PC-9 (cell line): ENCODE measurements around the gene CEP63. TPM values are rescaled to one million over a fixed set of nuclear protein-coding genes. Genes with fewer than 3 reads are reported as not detected.

ENCODE experiments used
- BruUV-seq: library from RNA; stranded (reverse); fragments of 400-500 nt; replicated peaks from 2 replicates; lab custom pipeline; 2021; lab: Mats Ljungman, UMichigan
- CTCF ChIA-PET: fragments of 300-600 bp; sonication (Branson Sonifier 250); formaldehyde crosslinking; loops from one replicate; lab custom pipeline; 2022; ENCODE audit warnings: antibody characterized with exemption; lab: Charles Lee
- POLR2A ChIA-PET: fragments of 300-600 bp; sonication (Branson Sonifier 250); formaldehyde crosslinking; loops from one replicate; lab custom pipeline; 2022; ENCODE audit warnings: antibody characterized with exemption; ENCODE audit not compliant: unreplicated experiment; lab: Charles Lee
- DNase-seq, 2 experiments: peaks; one replicate each; pipeline versions ENCODE4 v3.0.0 to v3.0.0-alpha.2; 2015 to 2022; ENCODE audit warnings: mixed read lengths in 1 of 2
- H2AFZ ChIP-seq: fragments of 200-600 bp; sonication (generic); 2 replicates; pipeline ENCODE4 v1.8.1; 2017; ENCODE audit warnings: antibody characterized with exemption
- H3F3A ChIP-seq: fragments of 200-600 bp; sonication (generic); 2 replicates; pipeline ENCODE4 v1.8.1; 2017; ENCODE audit warnings: antibody characterized with exemption, mild to moderate bottlenecking, low read depth; ENCODE audit not compliant: insufficient read depth
- H3K27ac ChIP-seq: fragments of 200-600 bp; sonication (generic); 2 replicates; pipeline ENCODE4 v1.6.1; 2016; ENCODE audit warnings: mixed run types
- H3K27me3 ChIP-seq: fragments of 200-600 bp; sonication (generic); 2 replicates; pipeline ENCODE4 v1.6.1; 2016; ENCODE audit warnings: low read depth, mixed run types; ENCODE audit not compliant: insufficient read depth
- H3K36me3 ChIP-seq: fragments of 200-600 bp; sonication (generic); 2 replicates; pipeline ENCODE4 v1.6.1; 2016; ENCODE audit warnings: low read depth, mixed run types
- H3K4me1 ChIP-seq: fragments of 200-600 bp; sonication (generic); replicated peaks from 2 replicates; pipeline ENCODE4 v1.6.1; 2016; ENCODE audit warnings: mixed run types; ENCODE audit not compliant: insufficient read depth
- H3K4me2 ChIP-seq: fragments of 200-600 bp; sonication (generic); 2 replicates; pipeline ENCODE4 v1.6.1; 2017; ENCODE audit warnings: mixed run types
- H3K4me3 ChIP-seq: fragments of 200-600 bp; sonication (generic); 2 replicates; pipeline ENCODE4 v1.6.1; 2016; ENCODE audit warnings: mixed run types
- H3K79me2 ChIP-seq: fragments of 200-600 bp; sonication (generic); 2 replicates; pipeline ENCODE4 v1.6.1; 2017; ENCODE audit warnings: low read depth, mixed run types
- H3K9me2 ChIP-seq: fragments of 200-600 bp; sonication (generic); 2 replicates; pipeline ENCODE4 v1.8.1; 2017; ENCODE audit warnings: mild to moderate bottlenecking; ENCODE audit not compliant: insufficient read depth
- H3K9me3 ChIP-seq: fragments of 200-600 bp; sonication (generic); 2 replicates; pipeline ENCODE4 v1.8.1; 2016; ENCODE audit warnings: low read depth; ENCODE audit not compliant: insufficient read depth
- H4K20me1 ChIP-seq: fragments of 200-600 bp; sonication (generic); 2 replicates; pipeline ENCODE4 v1.8.1; 2017; ENCODE audit not compliant: insufficient read depth
- EZH2 ChIP-seq: fragments of 200-600 bp; sonication (generic); IDR thresholded peaks from 2 replicates; pipeline ENCODE4 v1.8.0; 2017; ENCODE audit warnings: antibody characterized with exemption, low read depth
- intact Hi-C: fragments of 100-400 bp; cut with micrococcal nuclease; formaldehyde crosslinking; loops from one replicate; pipeline ENCODE4 v1.10.0; 2022; ENCODE audit not compliant: unreplicated experiment
- total RNA-seq: library from RNA; stranded (reverse); gene quantifications from 2 replicates; pipeline ENCODE4 v1.2.3, GENCODE V29; 2021
- TF ChIP-seq, protein P1 (sequence below): fragments of 200-600 bp; sonication (generic); conservative IDR thresholded peaks from 2 replicates; pipeline ENCODE4 v1.6.1; 2017; ENCODE audit warnings: mixed run types, antibody characterized with exemption, mild to moderate bottlenecking, moderate library complexity

The CEP63 gene
- total RNA-seq, 1 experiment from 2014 or later: 31.5 TPM

DNA sequence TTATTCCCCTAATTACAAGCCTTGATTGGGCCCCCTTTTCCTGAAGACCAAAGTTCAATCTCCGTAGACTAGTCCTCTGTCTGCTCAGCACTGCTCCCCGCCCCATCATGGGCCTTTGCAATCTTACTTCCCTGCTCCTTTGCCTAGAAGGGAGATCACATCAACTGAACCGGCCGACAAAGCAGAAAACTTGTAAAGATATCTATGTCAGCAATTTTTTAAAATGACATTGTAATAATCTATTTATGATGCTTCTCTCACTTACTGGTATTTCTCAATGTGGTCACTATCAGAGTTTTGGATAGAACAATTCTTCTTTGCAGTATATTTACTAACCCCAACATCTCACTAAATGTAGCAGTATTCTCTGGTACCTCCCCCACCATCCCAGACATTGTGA, 17.3 kb upstream of the CEP63 start:
- no peaks in the 10 kb centered on the region for H3K79me2 ChIP-seq
- H3K27me3 ChIP-seq: no peaks in the 10 kb centered on the region
- H3K4me2 ChIP-seq: no peak overlapping the region
- BruUV-seq: no TSS peak
- no peak overlapping the region for H3K27ac ChIP-seq
- peaks cover 20% of the 10 kb centered on the region; the same call in 1 of the 2 replicates for H3F3A ChIP-seq
- TF ChIP-seq, protein P1, sequence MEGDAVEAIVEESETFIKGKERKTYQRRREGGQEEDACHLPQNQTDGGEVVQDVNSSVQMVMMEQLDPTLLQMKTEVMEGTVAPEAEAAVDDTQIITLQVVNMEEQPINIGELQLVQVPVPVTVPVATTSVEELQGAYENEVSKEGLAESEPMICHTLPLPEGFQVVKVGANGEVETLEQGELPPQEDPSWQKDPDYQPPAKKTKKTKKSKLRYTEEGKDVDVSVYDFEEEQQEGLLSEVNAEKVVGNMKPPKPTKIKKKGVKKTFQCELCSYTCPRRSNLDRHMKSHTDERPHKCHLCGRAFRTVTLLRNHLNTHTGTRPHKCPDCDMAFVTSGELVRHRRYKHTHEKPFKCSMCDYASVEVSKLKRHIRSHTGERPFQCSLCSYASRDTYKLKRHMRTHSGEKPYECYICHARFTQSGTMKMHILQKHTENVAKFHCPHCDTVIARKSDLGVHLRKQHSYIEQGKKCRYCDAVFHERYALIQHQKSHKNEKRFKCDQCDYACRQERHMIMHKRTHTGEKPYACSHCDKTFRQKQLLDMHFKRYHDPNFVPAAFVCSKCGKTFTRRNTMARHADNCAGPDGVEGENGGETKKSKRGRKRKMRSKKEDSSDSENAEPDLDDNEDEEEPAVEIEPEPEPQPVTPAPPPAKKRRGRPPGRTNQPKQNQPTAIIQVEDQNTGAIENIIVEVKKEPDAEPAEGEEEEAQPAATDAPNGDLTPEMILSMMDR: no peak
- TF ChIP-seq EZH2: no peak
- H3K9me3 ChIP-seq: no peaks in the 10 kb centered on the region
- CTCF ChIA-PET: no interaction called here
- H3K9me2 ChIP-seq: no peaks in the 10 kb centered on the region
- no peaks in the 10 kb centered on the region for H3K36me3 ChIP-seq
- DNase-seq: no peak
- H3K4me3 ChIP-seq: no peak overlapping the region
- no peaks in the 10 kb centered on the region for H4K20me1 ChIP-seq
- peaks cover 38% of the 10 kb centered on the region for H3K4me1 ChIP-seq
- POLR2A ChIA-PET: no interaction called here
- no peak overlapping the region for H2AFZ ChIP-seq
- intact Hi-C loops: no loop called here

DNA sequence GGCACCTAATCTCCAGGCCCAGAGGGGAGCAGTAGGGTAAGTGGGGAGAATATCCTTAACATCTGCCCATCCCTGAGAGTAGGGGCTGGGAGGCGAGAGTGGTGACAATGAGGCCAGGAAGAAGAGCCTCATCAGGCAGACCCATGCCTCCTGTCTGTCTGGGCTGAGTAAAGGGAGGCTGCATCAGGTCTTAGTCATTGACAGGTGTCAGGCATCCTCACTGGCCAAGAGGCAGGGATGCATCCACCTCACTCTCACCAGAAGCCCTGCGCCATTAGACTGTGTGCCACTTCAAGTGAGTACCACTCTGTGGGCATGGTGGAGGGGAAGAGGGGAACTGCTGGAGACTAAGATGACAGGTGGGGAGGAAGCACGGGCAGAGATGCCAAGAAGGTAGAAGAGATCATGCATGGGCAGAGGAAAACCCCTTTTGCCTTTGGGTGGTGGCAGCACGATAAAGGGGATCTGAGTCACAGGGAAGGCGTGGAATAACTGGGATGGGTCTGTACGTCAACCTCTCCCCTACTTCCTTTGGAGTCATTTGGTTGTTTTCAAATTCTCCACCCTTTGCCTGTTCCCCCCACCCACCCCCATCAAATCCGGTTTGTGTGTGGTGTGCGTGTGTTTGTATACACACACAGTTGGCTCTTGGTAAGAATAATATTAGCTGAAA, 14.2 kb upstream of the CEP63 start:
- Histone ChIP-seq H3F3A (peaks cover 20% of the 10 kb centered on the region; the same call in 1 of the 2 replicates), H4K20me1 (no peaks in the 10 kb centered on the region), H3K36me3 (0 out of 2 replicates have a peak, but pooled peaks cover under 1% of the 10 kb centered on the region), H3K4me3 (peak overlapping the region; percentile 2; the same call in 1 of the 2 replicates), H3K4me1 (peaks cover 41% of the 10 kb centered on the region), H3K27ac (peak overlapping the region; percentile 55), H2AFZ (no peak overlapping the region), H3K9me3 (no peaks in the 10 kb centered on the region), H3K9me2 (no peaks in the 10 kb centered on the region), H3K27me3 (no peaks in the 10 kb centered on the region), H3K79me2 (no peaks in the 10 kb centered on the region), H3K4me2 (peak overlapping the region; percentile 64)
- ChIA-PET POLR2A (interaction anchor here (0.5 to 0.7 kb wide), 3 partner anchors 96 to 652 kb away, joined by 4 to 20 read pairs (median 5); no protein-coding TSS in a partner anchor), CTCF (interaction anchor here (0.6 kb wide), 3 partner anchors 108 to 161 kb away, joined by 3 to 6 read pairs (median 5); no protein-coding TSS in a partner anchor)
- peak; percentile 55 to 71 for DNase-seq
- TF ChIP-seq, protein P1: no peak
- no peak for TF ChIP-seq EZH2
- BruUV-seq: TSS peak; percentile 22
- intact Hi-C loops: loop anchor here (1.0 kb wide), 1 partner anchor 89 kb away; no protein-coding TSS in a partner anchor

DNA sequence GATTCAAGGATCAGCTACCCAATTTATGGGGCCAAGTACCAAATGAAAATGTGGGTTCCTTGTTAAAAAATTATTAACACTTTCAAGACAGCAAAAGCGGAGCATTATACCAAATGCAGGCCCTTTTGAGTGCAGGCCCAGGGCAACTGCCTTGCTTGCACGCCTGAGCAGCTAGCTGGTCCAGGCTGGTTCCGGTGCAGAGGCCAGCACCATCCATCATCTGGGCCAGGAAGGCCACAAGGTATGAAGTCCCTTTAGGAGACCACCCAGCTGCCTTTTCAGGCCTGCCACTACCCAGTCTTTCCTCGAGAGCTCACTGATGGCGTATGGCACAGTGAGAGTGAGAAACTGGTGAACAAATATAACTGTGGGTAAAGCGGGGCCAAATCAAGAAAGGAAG, 13.0 kb upstream of the CEP63 start:
- ChIA-PET POLR2A (interaction anchor here (0.5 to 1.4 kb wide), 2 partner anchors 109 to 155 kb away, joined by 3 to 7 read pairs; no protein-coding TSS in a partner anchor), CTCF (interaction anchor here (1.0 to 1.4 kb wide), 4 partner anchors 45 to 260 kb away, joined by 6 to 7 read pairs (median 7); no protein-coding TSS in a partner anchor)

More for the DNA sequence above, 13.0 kb upstream of the CEP63 start:
- intact Hi-C loops: loop anchor here (1.0 kb wide), 1 partner anchor 91 kb away; no protein-coding TSS in a partner anchor
- H3K79me2 ChIP-seq: no peaks in the 10 kb centered on the region
- TF ChIP-seq, protein P1: no peak
- no peak for TF ChIP-seq EZH2
- H3K4me1 ChIP-seq: peaks cover 41% of the 10 kb centered on the region
- H3K36me3 ChIP-seq: peaks cover 12% of the 10 kb centered on the region
- no peaks in the 10 kb centered on the region for H3K27me3 ChIP-seq
- no peak overlapping the region for H2AFZ ChIP-seq
- peak overlapping the region; percentile 41; the same call in 1 of the 2 replicates for H3K4me2 ChIP-seq
- no peak overlapping the region for H3K27ac ChIP-seq
- no TSS peak for BruUV-seq
- no peaks in the 10 kb centered on the region for H3K9me2 ChIP-seq
- no peaks in the 10 kb centered on the region for H3K9me3 ChIP-seq
- H4K20me1 ChIP-seq: no peaks in the 10 kb centered on the region
- H3K4me3 ChIP-seq: no peak overlapping the region
- DNase-seq: no peak
- H3F3A ChIP-seq: peaks cover 25% of the 10 kb centered on the region; the same call in 1 of the 2 replicates
